ENCODE results near the gene KIAA1671. TPM values are rescaled to one million over a fixed set of nuclear protein-coding genes. Genes with fewer than 3 reads are reported as not detected.

The KIAA1671 gene
- polyA plus RNA-seq, 1 donor (not counting 4 experiments of a cell fraction or from before 2014, with no cell fraction given) = 17.4 TPM

DNA sequence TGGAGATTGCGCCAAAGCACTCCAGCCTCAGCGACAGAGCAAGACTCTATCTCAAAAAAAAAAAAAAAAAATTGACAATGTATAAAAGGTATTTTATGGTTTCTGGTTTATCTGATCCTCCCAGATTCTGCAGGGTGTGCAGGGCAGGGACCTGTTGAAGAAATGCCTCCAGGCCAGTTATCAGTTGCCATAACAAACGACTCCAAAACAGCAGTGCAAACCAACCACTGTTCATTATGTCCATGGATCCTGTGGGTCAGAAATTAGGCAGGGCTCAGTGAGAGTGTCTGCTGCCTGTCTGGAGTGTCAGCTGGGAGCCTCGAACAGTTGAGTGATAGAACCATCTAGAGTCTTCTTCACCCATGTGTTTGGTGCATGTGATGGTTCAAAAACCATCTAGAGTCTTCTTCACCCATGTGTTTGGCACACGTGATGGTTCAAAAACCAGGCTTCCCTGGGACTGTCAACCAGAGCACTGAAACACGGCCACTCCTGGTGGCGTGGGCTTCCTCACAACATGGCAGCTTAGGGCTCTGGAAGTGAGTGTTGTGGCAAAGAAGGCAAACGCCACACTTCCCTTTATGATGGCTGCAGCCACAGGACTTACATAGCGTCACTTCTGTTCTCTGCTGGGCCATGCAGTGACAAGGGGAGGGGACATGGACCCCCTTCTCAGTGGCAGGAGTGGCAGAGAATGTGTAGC lies 132.0 kb downstream of the KIAA1671 start:
- H3K4me2 ChIP-seq (ENCODE audit: control insufficient read depth, extremely low read depth, insufficient read depth, low read depth, low read length) = no peak overlapping the region
- no peaks in the 10 kb centered on the region for H3K79me2 ChIP-seq (ENCODE audit: control insufficient read depth, insufficient read depth, low read length)
- no peak overlapping the region for H3K9ac ChIP-seq (ENCODE audit: control insufficient read depth, extremely low read depth, insufficient read depth, low read length)
- H3K9me3 ChIP-seq (ENCODE audit: control insufficient read depth, low read depth, low read length) = no peaks in the 10 kb centered on the region
- H3K9me1 ChIP-seq (ENCODE audit: control insufficient read depth, extremely low read depth, insufficient read depth, low read length) = no peaks in the 10 kb centered on the region
- DNase-seq (ENCODE audit: low read depth, low spot score) (no peak), FAIRE-seq (no peak)
- no peak for TF ChIP-seq CTCF (optimal IDR thresholded peaks at IDR 0.05 in 1 of 3, IDR thresholded peaks at IDR 0.05 in 1 of 3, conservative IDR thresholded peaks at IDR 0.05 in 1 of 3; ENCODE audit: extremely low read depth in 1 of 3, insufficient read depth in 2 of 3, low read length in 3 of 3)
- TF ChIP-seq EZH2 (IDR thresholded peaks at IDR 0.05; ENCODE audit: low read length) = no peak
- peaks cover 6% of the 10 kb centered on the region for H4K20me1 ChIP-seq (ENCODE audit: control insufficient read depth, extremely low read depth, insufficient read depth, low read length)
- dilution Hi-C loops (cut with MboI; ENCODE audit: extremely low pct_ligation_motif_present, low sequenced_read_pairs) = no loop called here
- H3K4me3 ChIP-seq (ENCODE audit: control insufficient read depth in 2 of 3, extremely low read depth in 1 of 3, insufficient read depth in 2 of 3, low read depth in 1 of 3, low read length in 3 of 3) = no peak overlapping the region
- no peaks in the 10 kb centered on the region for H3K27me3 ChIP-seq (ENCODE audit: control insufficient read depth, extremely low read depth, insufficient read depth, low read length)
- H2AFZ ChIP-seq (ENCODE audit: control insufficient read depth, low read length) = no peak overlapping the region
- peaks cover 1 to 2% of the 10 kb centered on the region in 2 experiments for H3K36me3 ChIP-seq (ENCODE audit: control insufficient read depth in 2 of 2, extremely low read depth in 1 of 2, insufficient read depth in 2 of 2, low read length in 2 of 2)
- no peaks in the 10 kb centered on the region for H3K4me1 ChIP-seq (ENCODE audit: control insufficient read depth, extremely low read depth, insufficient read depth, low read length)
- no peak overlapping the region for H3K27ac ChIP-seq (ENCODE audit: control insufficient read depth, insufficient read depth, low read length)

DNA sequence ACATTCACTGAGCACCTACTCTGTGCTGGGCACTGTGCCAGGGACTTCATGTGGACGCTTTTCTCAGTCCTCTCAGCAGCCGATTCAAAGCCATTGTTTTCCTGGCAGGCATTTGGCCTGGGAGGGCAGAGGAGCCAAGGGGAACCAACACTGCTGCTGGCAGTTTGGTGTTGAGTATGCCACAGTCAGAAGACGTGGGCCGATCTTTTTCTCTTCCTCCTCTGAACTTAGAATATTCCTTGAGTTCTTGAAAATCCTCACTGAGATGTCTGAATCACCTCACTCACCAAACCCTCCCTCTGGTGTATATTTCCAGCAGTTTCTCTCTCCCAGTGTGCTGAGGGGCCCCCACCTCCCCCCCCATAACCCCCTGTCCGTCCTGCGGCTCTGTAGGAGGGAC lies 132.6 kb downstream of the KIAA1671 start:
- Histone ChIP-seq H3K4me1 (ENCODE audit: control insufficient read depth, extremely low read depth, insufficient read depth, low read length) (no peaks in the 10 kb centered on the region), H3K36me3 (ENCODE audit: control insufficient read depth in 2 of 2, extremely low read depth in 1 of 2, insufficient read depth in 2 of 2, low read length in 2 of 2) (peaks cover 1 to 2% of the 10 kb centered on the region in 2 experiments), H3K27ac (ENCODE audit: control insufficient read depth, insufficient read depth, low read length) (no peak overlapping the region), H3K4me2 (ENCODE audit: control insufficient read depth, extremely low read depth, insufficient read depth, low read depth, low read length) (no peak overlapping the region), H3K4me3 (ENCODE audit: control insufficient read depth in 2 of 3, extremely low read depth in 1 of 3, insufficient read depth in 2 of 3, low read depth in 1 of 3, low read length in 3 of 3) (no peak overlapping the region), H3K27me3 (ENCODE audit: control insufficient read depth, extremely low read depth, insufficient read depth, low read length) (no peaks in the 10 kb centered on the region), H3K9me3 (ENCODE audit: control insufficient read depth, low read depth, low read length) (no peaks in the 10 kb centered on the region), H3K9me1 (ENCODE audit: control insufficient read depth, extremely low read depth, insufficient read depth, low read length) (no peaks in the 10 kb centered on the region), H3K79me2 (ENCODE audit: control insufficient read depth, insufficient read depth, low read length) (no peaks in the 10 kb centered on the region), H3K9ac (ENCODE audit: control insufficient read depth, extremely low read depth, insufficient read depth, low read length) (no peak overlapping the region), H4K20me1 (ENCODE audit: control insufficient read depth, extremely low read depth, insufficient read depth, low read length) (peaks cover 6% of the 10 kb centered on the region), H2AFZ (ENCODE audit: control insufficient read depth, low read length) (no peak overlapping the region)
- TF ChIP-seq EZH2 (IDR thresholded peaks at IDR 0.05; ENCODE audit: low read length) (no peak), CTCF (optimal IDR thresholded peaks at IDR 0.05 in 1 of 3, IDR thresholded peaks at IDR 0.05 in 1 of 3, conservative IDR thresholded peaks at IDR 0.05 in 1 of 3; ENCODE audit: extremely low read depth in 1 of 3, insufficient read depth in 2 of 3, low read length in 3 of 3) (no peak)
- dilution Hi-C loops (cut with MboI; ENCODE audit: extremely low pct_ligation_motif_present, low sequenced_read_pairs) = no loop called here
- FAIRE-seq = no peak
- DNase-seq (ENCODE audit: low read depth, low spot score) = no peak

Measured in keratinocyte (primary cell).